HEK293 (cell line): Measurements from ENCODE around the gene MAP2.

ENCODE experiments used
- CTCF ChIA-PET: fragments of 350-600 bp; formaldehyde crosslinking; extraction: SDS; loops from one replicate; lab custom pipeline; 2021; ENCODE audit warnings: antibody characterized with exemption; lab: Yijun Ruan, JAX
- POLR2A ChIA-PET: fragments of 300-600 bp; formaldehyde crosslinking; extraction: SDS; loops from one replicate; lab custom pipeline; 2020; ENCODE audit warnings: antibody characterized with exemption, inconsistent platforms; lab: Yijun Ruan, JAX
- H3K27ac ChIP-seq: fragments of 200-500 bp; sonication (Bioruptor generic); 2 replicates; pipeline ENCODE4 v1.5.1; 2014; ENCODE audit warnings: low read depth, low read length, control low read depth, inconsistent platforms; ENCODE audit errors: extremely low read depth
- H3K36me3 ChIP-seq, 2 experiments: fragments of 200-500 bp in 1 of 2; sonication (Bioruptor generic) in 1 of 2; 1 replicate in 1 of 2; 2 replicates in 1 of 2; pipeline ENCODE4 v1.5.1; 2014 to 2017; ENCODE audit warnings: inconsistent platforms in 2 of 2, low read length in 2 of 2; ENCODE audit not compliant: control insufficient read depth in 2 of 2, insufficient read depth in 1 of 2
- H3K4me1 ChIP-seq: fragments of 200-500 bp; sonication (Bioruptor generic); 2 replicates; pipeline ENCODE4 v1.5.1; 2014; ENCODE audit warnings: mild to moderate bottlenecking, low read length, inconsistent platforms; ENCODE audit not compliant: control insufficient read depth, insufficient read depth
- H3K4me3 ChIP-seq: 2 replicates; pipeline ENCODE4 v1.5.1; 2011; ENCODE audit warnings: low read depth, mild to moderate bottlenecking, control low read depth, low read length, moderate library complexity
- H3K9me3 ChIP-seq: fragments of 200-500 bp; sonication (Bioruptor generic); 2 replicates; pipeline ENCODE4 v1.5.1; 2014; ENCODE audit warnings: low read depth, low read length, inconsistent platforms; ENCODE audit not compliant: control insufficient read depth, insufficient read depth
- CTCF ChIP-seq: fragments of 450-650 bp; formaldehyde crosslinking; IDR thresholded peaks from 2 replicates; pipeline ENCODE4 v1.5.1; 2016; ENCODE audit warnings: missing biosample characterization, missing genetic modification characterization
- KLF7 ChIP-seq: fragments of 450-650 bp; formaldehyde crosslinking; IDR thresholded peaks from 2 replicates; pipeline ENCODE4 v1.5.1; 2016; ENCODE audit warnings: missing biosample characterization, missing genetic modification characterization, borderline replicate concordance
- RBAK ChIP-seq: fragments of 450-650 bp; formaldehyde crosslinking; IDR thresholded peaks from 2 replicates; pipeline ENCODE4 v1.5.1; 2016; ENCODE audit warnings: missing biosample characterization, missing genetic modification characterization
- ZBTB1 ChIP-seq: fragments of 450-650 bp; formaldehyde crosslinking; IDR thresholded peaks from 2 replicates; pipeline ENCODE4 v1.5.1; 2016; ENCODE audit warnings: missing biosample characterization, missing genetic modification characterization
- ZBTB48 ChIP-seq: fragments of 450-650 bp; formaldehyde crosslinking; IDR thresholded peaks from 2 replicates; pipeline ENCODE4 v1.5.1; 2016; ENCODE audit warnings: missing biosample characterization, missing genetic modification characterization
- ZNF114 ChIP-seq: fragments of 450-650 bp; formaldehyde crosslinking; IDR thresholded peaks from 2 replicates; pipeline ENCODE4 v1.5.0; 2017; ENCODE audit warnings: missing biosample characterization, missing genetic modification characterization
- ZNF121 ChIP-seq: fragments of 450-650 bp; formaldehyde crosslinking; IDR thresholded peaks from 2 replicates; pipeline ENCODE4 v1.5.1; 2016; ENCODE audit warnings: missing biosample characterization, missing genetic modification characterization
- ZNF138 ChIP-seq: fragments of 450-650 bp; formaldehyde crosslinking; IDR thresholded peaks from 2 replicates; pipeline ENCODE4 v1.5.1; 2016; ENCODE audit warnings: missing biosample characterization, missing genetic modification characterization, borderline replicate concordance
- ZNF140 ChIP-seq: fragments of 450-650 bp; formaldehyde crosslinking; IDR thresholded peaks from 2 replicates; pipeline ENCODE4 v1.5.1; 2016; ENCODE audit warnings: missing biosample characterization, missing genetic modification characterization
- ZNF184 ChIP-seq: fragments of 450-650 bp; IDR thresholded peaks from 2 replicates; pipeline ENCODE4 v1.5.1; 2018; ENCODE audit warnings: missing biosample characterization, mild to moderate bottlenecking, missing genetic modification characterization
- ZNF223 ChIP-seq: fragments of 450-650 bp; formaldehyde crosslinking; IDR thresholded peaks from 2 replicates; pipeline ENCODE4 v1.5.1; 2016; ENCODE audit warnings: missing biosample characterization, missing genetic modification characterization
- ZNF354C ChIP-seq: fragments of 450-650 bp; formaldehyde crosslinking; IDR thresholded peaks from 2 replicates; pipeline ENCODE4 v1.5.1; 2016; ENCODE audit warnings: missing biosample characterization, missing genetic modification characterization, low read depth, borderline replicate concordance
- ZNF530 ChIP-seq: fragments of 450-650 bp; formaldehyde crosslinking; IDR thresholded peaks from 2 replicates; pipeline ENCODE4 v1.5.1; 2016; ENCODE audit warnings: low read depth, missing biosample characterization, missing genetic modification characterization
- ZNF558 ChIP-seq: fragments of 450-650 bp; formaldehyde crosslinking; IDR thresholded peaks from 2 replicates; pipeline ENCODE4 v1.5.1; 2016; ENCODE audit warnings: missing biosample characterization, missing genetic modification characterization
- ZNF600 ChIP-seq: fragments of 450-650 bp; formaldehyde crosslinking; IDR thresholded peaks from 2 replicates; pipeline ENCODE4 v1.5.1; 2016; ENCODE audit warnings: missing biosample characterization, missing genetic modification characterization
- ZNF624 ChIP-seq: fragments of 450-650 bp; formaldehyde crosslinking; IDR thresholded peaks from 2 replicates; pipeline ENCODE4 v1.5.1; 2017; ENCODE audit warnings: missing biosample characterization, missing genetic modification characterization
- ZNF629 ChIP-seq: fragments of 450-650 bp; formaldehyde crosslinking; IDR thresholded peaks from 2 replicates; pipeline ENCODE4 v1.5.1; 2017; ENCODE audit warnings: missing biosample characterization, missing genetic modification characterization
- ZNF664 ChIP-seq: fragments of 450-650 bp; formaldehyde crosslinking; IDR thresholded peaks from 2 replicates; pipeline ENCODE4 v1.5.1; 2016; ENCODE audit warnings: missing biosample characterization, missing genetic modification characterization
- ZNF677 ChIP-seq: fragments of 450-650 bp; IDR thresholded peaks from 2 replicates; pipeline ENCODE4 v1.5.0; 2018; ENCODE audit warnings: missing biosample characterization, mild to moderate bottlenecking, missing genetic modification characterization, moderate library complexity
- ZNF785 ChIP-seq: fragments of 450-650 bp; formaldehyde crosslinking; IDR thresholded peaks from 2 replicates; pipeline ENCODE4 v1.5.1; 2016; ENCODE audit warnings: missing biosample characterization, missing genetic modification characterization
- ZNF791 ChIP-seq: fragments of 450-650 bp; formaldehyde crosslinking; IDR thresholded peaks from 2 replicates; pipeline ENCODE4 v1.5.1; 2016; ENCODE audit warnings: missing biosample characterization, missing genetic modification characterization
- ZNF837 ChIP-seq: fragments of 450-650 bp; formaldehyde crosslinking; IDR thresholded peaks from 2 replicates; pipeline ENCODE4 v1.5.1; 2016; ENCODE audit warnings: missing biosample characterization, missing genetic modification characterization
- ZXDB ChIP-seq: fragments of 450-650 bp; formaldehyde crosslinking; IDR thresholded peaks from 2 replicates; pipeline ENCODE4 v1.5.1; 2016; ENCODE audit warnings: missing biosample characterization, missing genetic modification characterization
- TF ChIP-seq, protein P1 (sequence below): fragments of 450-650 bp; formaldehyde crosslinking; optimal IDR thresholded peaks from 2 replicates; pipeline ENCODE3; 2016; ENCODE audit warnings: missing biosample characterization, mild to moderate bottlenecking, missing genetic modification characterization
- TF ChIP-seq, protein P2 (sequence below): fragments of 450-650 bp; formaldehyde crosslinking; IDR thresholded peaks from 2 replicates; pipeline ENCODE4 v1.5.1; 2017; ENCODE audit warnings: missing biosample characterization, missing genetic modification characterization
- TF ChIP-seq, protein P3 (sequence below): fragments of 450-650 bp; formaldehyde crosslinking; IDR thresholded peaks from 2 replicates; pipeline ENCODE4 v1.5.1; 2016; ENCODE audit warnings: missing biosample characterization, missing genetic modification characterization, borderline replicate concordance

Gene MAP2

GRCh38 chr2:209468846-209469245 is 45.0 kb downstream of the MAP2 start:
- POLR2A ChIA-PET, result no interaction called here
- H3K9me3 ChIP-seq, result no peaks in the 10 kb centered on the region
- no peak overlapping the region for H3K27ac ChIP-seq
- H3K36me3 ChIP-seq, result no peaks in the 10 kb centered on the region
- CTCF ChIA-PET, result no interaction called here
- no peak for TF ChIP-seq ZNF184 (tag by site-specific recombination)
- TF ChIP-seq CTCF (tag by site-specific recombination), result no peak
- TF ChIP-seq, protein P1, sequence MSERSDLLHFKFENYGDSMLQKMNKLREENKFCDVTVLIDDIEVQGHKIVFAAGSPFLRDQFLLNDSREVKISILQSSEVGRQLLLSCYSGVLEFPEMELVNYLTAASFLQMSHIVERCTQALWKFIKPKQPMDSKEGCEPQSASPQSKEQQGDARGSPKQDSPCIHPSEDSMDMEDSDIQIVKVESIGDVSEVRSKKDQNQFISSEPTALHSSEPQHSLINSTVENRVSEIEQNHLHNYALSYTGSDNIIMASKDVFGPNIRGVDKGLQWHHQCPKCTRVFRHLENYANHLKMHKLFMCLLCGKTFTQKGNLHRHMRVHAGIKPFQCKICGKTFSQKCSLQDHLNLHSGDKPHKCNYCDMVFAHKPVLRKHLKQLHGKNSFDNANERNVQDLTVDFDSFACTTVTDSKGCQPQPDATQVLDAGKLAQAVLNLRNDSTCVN (tag by site-specific recombination), result no peak
- no peak for TF ChIP-seq ZNF354C (tag by site-specific recombination)
- TF ChIP-seq ZNF600 (tag by site-specific recombination), result no peak
- no peak for TF ChIP-seq ZNF140
- no peak for TF ChIP-seq ZBTB1 (tag by site-specific recombination)
- TF ChIP-seq ZNF629 (tag by site-specific recombination), result no peak
- no peak for TF ChIP-seq RBAK
- TF ChIP-seq ZNF837 (tag by site-specific recombination), result no peak
- TF ChIP-seq ZNF223 (tag by site-specific recombination), result no peak
- no peak for TF ChIP-seq ZXDB (tag by site-specific recombination)
- peaks cover 25% of the 10 kb centered on the region for H3K4me1 ChIP-seq
- H3K4me3 ChIP-seq, result no peak overlapping the region

- ChIA-PET POLR2A (no interaction called here), CTCF (interaction anchor here (0.6 kb wide), 1 partner anchor 52 kb away, joined by 4 read pairs; no protein-coding TSS in a partner anchor)
- Histone ChIP-seq H3K27ac (no peak overlapping the region), H3K4me3 (no peak overlapping the region), H3K4me1 (peaks cover 27% of the 10 kb centered on the region), H3K36me3 (no peaks in the 10 kb centered on the region), H3K9me3 (no peaks in the 10 kb centered on the region)
- TF ChIP-seq, protein P2, sequence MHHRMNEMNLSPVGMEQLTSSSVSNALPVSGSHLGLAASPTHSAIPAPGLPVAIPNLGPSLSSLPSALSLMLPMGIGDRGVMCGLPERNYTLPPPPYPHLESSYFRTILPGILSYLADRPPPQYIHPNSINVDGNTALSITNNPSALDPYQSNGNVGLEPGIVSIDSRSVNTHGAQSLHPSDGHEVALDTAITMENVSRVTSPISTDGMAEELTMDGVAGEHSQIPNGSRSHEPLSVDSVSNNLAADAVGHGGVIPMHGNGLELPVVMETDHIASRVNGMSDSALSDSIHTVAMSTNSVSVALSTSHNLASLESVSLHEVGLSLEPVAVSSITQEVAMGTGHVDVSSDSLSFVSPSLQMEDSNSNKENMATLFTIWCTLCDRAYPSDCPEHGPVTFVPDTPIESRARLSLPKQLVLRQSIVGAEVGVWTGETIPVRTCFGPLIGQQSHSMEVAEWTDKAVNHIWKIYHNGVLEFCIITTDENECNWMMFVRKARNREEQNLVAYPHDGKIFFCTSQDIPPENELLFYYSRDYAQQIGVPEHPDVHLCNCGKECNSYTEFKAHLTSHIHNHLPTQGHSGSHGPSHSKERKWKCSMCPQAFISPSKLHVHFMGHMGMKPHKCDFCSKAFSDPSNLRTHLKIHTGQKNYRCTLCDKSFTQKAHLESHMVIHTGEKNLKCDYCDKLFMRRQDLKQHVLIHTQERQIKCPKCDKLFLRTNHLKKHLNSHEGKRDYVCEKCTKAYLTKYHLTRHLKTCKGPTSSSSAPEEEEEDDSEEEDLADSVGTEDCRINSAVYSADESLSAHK, result no peak
- TF ChIP-seq, protein P3, sequence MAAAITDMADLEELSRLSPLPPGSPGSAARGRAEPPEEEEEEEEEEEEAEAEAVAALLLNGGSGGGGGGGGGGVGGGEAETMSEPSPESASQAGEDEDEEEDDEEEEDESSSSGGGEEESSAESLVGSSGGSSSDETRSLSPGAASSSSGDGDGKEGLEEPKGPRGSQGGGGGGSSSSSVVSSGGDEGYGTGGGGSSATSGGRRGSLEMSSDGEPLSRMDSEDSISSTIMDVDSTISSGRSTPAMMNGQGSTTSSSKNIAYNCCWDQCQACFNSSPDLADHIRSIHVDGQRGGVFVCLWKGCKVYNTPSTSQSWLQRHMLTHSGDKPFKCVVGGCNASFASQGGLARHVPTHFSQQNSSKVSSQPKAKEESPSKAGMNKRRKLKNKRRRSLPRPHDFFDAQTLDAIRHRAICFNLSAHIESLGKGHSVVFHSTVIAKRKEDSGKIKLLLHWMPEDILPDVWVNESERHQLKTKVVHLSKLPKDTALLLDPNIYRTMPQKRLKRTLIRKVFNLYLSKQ (tag by site-specific recombination), result no peak
- no peak for TF ChIP-seq ZNF558 (tag by site-specific recombination)
- no peak for TF ChIP-seq ZBTB48 (tag by site-specific recombination)
- no peak for TF ChIP-seq ZNF677 (tag by site-specific recombination)
- TF ChIP-seq ZNF140, result no peak
- no peak for TF ChIP-seq ZNF791 (tag by site-specific recombination)
- no peak for TF ChIP-seq ZNF114 (tag by site-specific recombination)
- no peak for TF ChIP-seq ZNF664 (tag by site-specific recombination)
- TF ChIP-seq ZNF530 (tag by site-specific recombination), result no peak
- no peak for TF ChIP-seq ZXDB (tag by site-specific recombination)
- TF ChIP-seq KLF7 (tag by site-specific recombination), result no peak
- no peak for TF ChIP-seq ZNF624
- no peak for TF ChIP-seq ZNF138 (tag by site-specific recombination)
- no peak for TF ChIP-seq ZNF121
- no peak for TF ChIP-seq ZNF785 (tag by site-specific recombination)
Observed at GRCh38 chr2:209469481-209469880, 45.6 kb downstream of the MAP2 start.
